Thymus (tissue), 11 donors: ENCODE measurements around the gene MR1. TPM values are rescaled to one million over a fixed set of nuclear protein-coding genes. Genes with fewer than 3 reads are reported as not detected.

ENCODE experiments used
- DNase-seq, 9 donors: peaks; one replicate each; pipeline ENCODE4 v3.0.0-alpha.2; 2013; ENCODE audit warnings: low spot score in 9 of 9, low read depth in 6 of 9, missing footprints in 1 of 9
- H3K27ac ChIP-seq, 2 donors: one replicate each; pipeline ENCODE4 v1.5.1; 2013; ENCODE audit warnings: control low read depth in 1 of 2, low read depth in 1 of 2, low read length in 1 of 2, mild to moderate bottlenecking in 1 of 2, moderate library complexity in 1 of 2
- H3K27me3 ChIP-seq, 2 donors: one replicate each; pipeline ENCODE4 v1.5.1; 2013; ENCODE audit warnings: low read length in 1 of 2; ENCODE audit not compliant: control insufficient read depth in 2 of 2, insufficient read depth in 1 of 2
- H3K36me3 ChIP-seq, 2 donors: one replicate each; pipeline ENCODE4 v1.5.1; 2013; ENCODE audit warnings: low read length in 1 of 2, mild to moderate bottlenecking in 1 of 2, moderate library complexity in 1 of 2; ENCODE audit not compliant: control insufficient read depth in 2 of 2, insufficient read depth in 2 of 2
- H3K4me1 ChIP-seq, 2 donors: one replicate each; pipeline ENCODE4 v1.5.1; 2013; ENCODE audit warnings: low read length in 2 of 2; ENCODE audit not compliant: control insufficient read depth in 2 of 2, insufficient read depth in 2 of 2
- H3K4me3 ChIP-seq, 2 donors: one replicate each; pipeline ENCODE4 v1.5.1; 2013; ENCODE audit warnings: low read length in 2 of 2, control low read depth in 1 of 2, mild to moderate bottlenecking in 1 of 2
- H3K9me3 ChIP-seq, 2 donors: one replicate each; pipeline ENCODE4 v1.5.1; 2013; ENCODE audit warnings: low read length in 1 of 2, mild to moderate bottlenecking in 1 of 2; ENCODE audit not compliant: control insufficient read depth in 2 of 2, insufficient read depth in 1 of 2
- WGBS: extraction: QIAGEN DNeasy Blood & Tissue Kit; methylation state at CpG from one replicate; pipeline ENCODE4 v1.1.7; 2013; 5-methylcytosine and 5-hydroxymethylcytosine counted together
- polyA plus RNA-seq: library from polyadenylated mRNA; stranded (reverse); fragments of 200-250 nt; gene quantifications from one replicate; pipeline ENCODE4 v1.2.3, GENCODE V29; 2013
- total RNA-seq: library from RNA; stranded (reverse); fragments of 120-200 nt; gene quantifications from one replicate; pipeline ENCODE4 v1.2.4, GENCODE V29; 2013
- donor health status: healthy.

MR1 gene
- total and polyA plus RNA-seq, 2 donors, result 12.0 to 21.1 TPM

- DNase-seq, result no peak
- 88% methylated on average over 10 of the region's 10 CpGs for WGBS
Observed at GRCh38 chr1:181073638-181074037, 39.9 kb downstream of the MR1 start.

GRCh38 chr1:181075766-181076350 is 42.1 kb downstream of the MR1 start:
- WGBS, result 92% methylated on average over 5 of the region's 5 CpGs
- Histone ChIP-seq H3K36me3 (no peaks in the 10 kb centered on the region), H3K27me3 (no peaks in the 10 kb centered on the region), H3K4me1 (peaks cover 0 to 3% of the 10 kb centered on the region in 2 donors), H3K4me3 (no peak overlapping the region), H3K9me3 (no peaks in the 10 kb centered on the region), H3K27ac (no peak overlapping the region)
- no peak for DNase-seq

More at GRCh38 chr1:181073638-181074037, 39.9 kb downstream of the MR1 start:
- no peaks in the 10 kb centered on the region for H3K9me3 ChIP-seq
- no peak overlapping the region for H3K4me3 ChIP-seq
- H3K27me3 ChIP-seq, result no peaks in the 10 kb centered on the region
- H3K27ac ChIP-seq, result no peak overlapping the region
- H3K36me3 ChIP-seq, result no peaks in the 10 kb centered on the region
- peaks cover 0 to 3% of the 10 kb centered on the region in 2 donors for H3K4me1 ChIP-seq

- DNase-seq, result no peak
- Histone ChIP-seq H3K9me3 (no peaks in the 10 kb centered on the region), H3K27ac (no peak overlapping the region), H3K4me3 (no peak overlapping the region), H3K4me1 (peaks cover 0 to 3% of the 10 kb centered on the region in 2 donors), H3K27me3 (no peaks in the 10 kb centered on the region), H3K36me3 (no peaks in the 10 kb centered on the region)
- WGBS, result 86% methylated on average over 3 of the region's 3 CpGs
Observed at GRCh38 chr1:181076852-181077251, 43.1 kb downstream of the MR1 start.

DNA sequence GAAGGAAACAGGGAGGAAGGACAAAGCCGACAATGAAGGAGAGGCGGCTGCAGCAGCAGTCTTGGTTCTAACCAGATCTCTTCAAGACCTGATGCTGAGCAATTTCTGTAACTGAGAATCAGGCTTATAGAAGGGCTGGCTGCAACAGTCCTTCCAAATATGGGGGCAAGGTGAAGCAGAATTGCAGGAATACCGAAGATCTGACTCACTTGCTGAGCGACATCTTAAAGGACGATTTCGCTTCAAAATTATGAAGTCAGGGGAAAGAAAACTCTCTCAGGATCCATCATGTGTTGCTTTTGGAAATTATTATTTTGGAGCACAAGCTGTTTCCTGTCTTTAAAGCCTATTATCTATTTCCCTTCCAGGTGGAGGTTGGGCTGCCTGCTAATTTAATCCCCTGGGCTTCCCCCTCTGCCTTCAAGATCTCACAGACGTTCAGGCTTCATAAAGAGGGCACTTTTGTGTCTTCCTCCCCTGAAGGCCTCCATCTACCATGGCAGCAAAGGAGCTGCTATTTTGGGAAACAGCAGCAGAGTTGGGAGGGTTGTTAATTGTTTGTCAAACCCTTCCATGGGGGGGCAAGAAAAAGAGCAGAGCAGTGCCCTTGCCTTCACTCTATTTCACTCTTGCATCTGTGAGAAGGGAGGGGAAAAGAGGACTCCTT is 43.9 kb downstream of the MR1 start:
- Histone ChIP-seq H3K27me3 (no peaks in the 10 kb centered on the region), H3K9me3 (no peaks in the 10 kb centered on the region), H3K36me3 (no peaks in the 10 kb centered on the region), H3K4me1 (peaks cover 0 to 3% of the 10 kb centered on the region in 2 donors), H3K27ac (no peak overlapping the region), H3K4me3 (no peak overlapping the region)
- no peak for DNase-seq
- 86% methylated on average over 7 of the region's 7 CpGs for WGBS

DNA sequence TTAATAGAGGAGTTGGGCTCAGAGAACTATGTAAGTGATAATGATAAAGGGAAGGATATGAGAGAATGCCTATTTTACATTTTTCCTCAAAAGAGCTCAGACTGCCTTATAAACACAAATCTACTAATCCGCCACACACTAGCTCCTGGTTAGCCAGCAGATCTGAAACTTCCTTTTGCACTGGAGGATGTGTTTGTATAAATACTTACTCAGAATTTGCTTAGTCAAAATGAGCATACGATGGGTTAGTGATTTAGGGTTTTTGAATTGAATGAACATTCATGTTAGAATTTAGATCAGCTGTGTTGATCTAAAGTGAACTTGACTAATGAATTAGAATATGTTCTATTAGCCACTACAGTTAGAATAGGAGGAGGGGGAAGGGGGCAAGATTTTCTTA is 45.6 kb downstream of the MR1 start:
- no peaks in the 10 kb centered on the region for H3K36me3 ChIP-seq
- H3K27me3 ChIP-seq, result no peaks in the 10 kb centered on the region
- 74% methylated on average over 2 of the region's 2 CpGs for WGBS
- H3K4me3 ChIP-seq, result no peak overlapping the region
- peaks cover 0 to 7% of the 10 kb centered on the region in 2 donors for H3K4me1 ChIP-seq
- H3K27ac ChIP-seq, result no peak overlapping the region
- DNase-seq, result no peak
- H3K9me3 ChIP-seq, result no peaks in the 10 kb centered on the region

DNA sequence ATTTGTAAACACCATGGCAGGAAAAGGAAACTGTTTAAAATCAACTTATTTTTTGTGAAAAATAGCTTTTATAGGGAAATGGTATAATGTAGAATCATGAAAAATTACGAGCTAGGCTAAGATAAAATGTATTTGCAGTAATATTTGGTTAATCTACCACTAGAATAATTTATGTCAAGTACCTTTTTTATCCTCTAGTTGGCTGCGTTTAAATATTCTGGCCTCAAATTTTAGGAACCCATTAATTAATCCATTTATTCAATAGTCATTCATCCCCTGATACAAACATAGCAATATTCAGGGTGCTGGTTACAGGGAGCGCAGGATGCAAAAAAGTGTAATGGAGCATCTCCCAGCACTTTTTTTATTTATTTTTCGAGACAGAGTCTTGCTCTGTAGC is 46.1 kb downstream of the MR1 start:
- 81% methylated on average over 4 of the region's 4 CpGs for WGBS
- Histone ChIP-seq H3K9me3 (no peaks in the 10 kb centered on the region), H3K4me3 (no peak overlapping the region), H3K36me3 (no peaks in the 10 kb centered on the region), H3K27me3 (no peaks in the 10 kb centered on the region), H3K27ac (no peak overlapping the region), H3K4me1 (peaks cover 0 to 9% of the 10 kb centered on the region in 2 donors)
- no peak for DNase-seq

DNA sequence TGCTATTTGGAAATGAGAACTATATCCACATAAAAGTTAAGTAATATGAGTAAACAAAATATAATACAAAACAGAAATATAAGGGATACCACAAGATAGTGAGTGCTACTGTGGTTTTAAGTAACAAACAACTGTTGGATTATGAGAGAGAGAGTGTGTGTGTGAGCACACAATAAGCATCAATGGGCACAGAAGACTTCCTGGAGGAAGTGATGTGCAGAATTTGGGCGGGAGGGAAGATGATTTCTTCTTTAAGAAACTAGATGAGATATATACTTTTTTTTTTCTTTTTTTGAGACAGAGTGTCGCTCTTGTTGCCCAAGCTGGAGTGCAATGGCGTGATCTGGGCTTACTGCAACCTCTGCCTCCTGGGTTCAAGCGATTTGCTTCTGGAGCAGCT is 46.8 kb downstream of the MR1 start:
- Histone ChIP-seq H3K4me1 (peaks cover 0 to 9% of the 10 kb centered on the region in 2 donors), H3K27ac (no peak overlapping the region), H3K27me3 (no peaks in the 10 kb centered on the region), H3K4me3 (no peak overlapping the region), H3K36me3 (no peaks in the 10 kb centered on the region), H3K9me3 (no peaks in the 10 kb centered on the region)
- no peak for DNase-seq
- 66% methylated on average over 4 of the region's 4 CpGs for WGBS

DNA sequence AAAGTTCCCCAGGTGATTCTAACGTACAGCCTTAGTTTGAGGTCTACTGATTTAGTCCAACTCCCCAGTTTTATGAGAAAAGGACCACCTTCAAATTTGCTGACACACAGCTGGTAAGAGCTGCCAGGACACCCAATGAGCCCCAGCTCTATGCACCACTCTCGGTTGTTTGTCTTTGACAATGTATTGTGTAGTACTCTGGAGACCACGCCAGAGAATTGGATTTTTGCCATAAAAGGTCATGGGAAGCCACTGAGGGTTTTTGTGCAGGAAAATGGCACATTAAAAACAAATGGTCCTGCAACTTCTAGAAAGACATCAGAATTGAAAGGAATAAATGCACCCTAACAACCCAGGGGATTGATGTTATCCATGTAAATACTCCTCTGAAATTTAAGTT is 47.6 kb downstream of the MR1 start:
- Histone ChIP-seq H3K9me3 (no peaks in the 10 kb centered on the region), H3K4me1 (peaks cover 0 to 9% of the 10 kb centered on the region in 2 donors), H3K27me3 (no peaks in the 10 kb centered on the region), H3K27ac (no peak overlapping the region), H3K4me3 (no peak overlapping the region), H3K36me3 (no peaks in the 10 kb centered on the region)
- DNase-seq, result no peak
- 74% methylated on average over 3 of the region's 3 CpGs for WGBS

GRCh38 chr1:181083842-181084605 is 50.2 kb downstream of the MR1 start:
- no peaks in the 10 kb centered on the region for H3K9me3 ChIP-seq
- peak in 3 of 9 donors; percentile 61 to 82 (median 69) for DNase-seq
- H3K27me3 ChIP-seq, result no peaks in the 10 kb centered on the region
- H3K36me3 ChIP-seq, result no peaks in the 10 kb centered on the region
- WGBS, result 48% methylated on average over 6 of the region's 6 CpGs
- no peak overlapping the region for H3K4me3 ChIP-seq
- H3K4me1 ChIP-seq, result peaks cover 4 to 19% of the 10 kb centered on the region in 2 donors
- H3K27ac ChIP-seq, result no peak overlapping the region
